GM03348 (cell line): ENCODE results near the gene SPATA19.

ENCODE experiments used
- DNase-seq: peaks from one replicate; pipeline ENCODE4 v3.0.0; 2012; ENCODE audit warnings: low spot score

SPATA19 gene

GRCh38 chr11:133835593-133836548, 9.4 kb downstream of the SPATA19 start:
- DNase-seq = no peak

- peak; percentile 36 for DNase-seq
These were observed 10.4 kb downstream of the SPATA19 start for GRCh38 chr11:133834682-133835592.

- no peak for DNase-seq
These were observed 11.2 kb downstream of the SPATA19 start for GRCh38 chr11:133833898-133834681.

- DNase-seq = peak; percentile 34
These were observed 12.1 kb downstream of the SPATA19 start for GRCh38 chr11:133832991-133833897.

GRCh38 chr11:133832096-133832990, 13.0 kb downstream of the SPATA19 start:
- DNase-seq = no peak

GRCh38 chr11:133830931-133831907, 14.1 kb downstream of the SPATA19 start:
- no peak for DNase-seq

GRCh38 chr11:133829566-133829965, 15.7 kb downstream of the SPATA19 start:
- no peak for DNase-seq

- no peak for DNase-seq
These were observed 16.4 kb downstream of the SPATA19 start for GRCh38 chr11:133828871-133829270.

- DNase-seq = no peak
These were observed 17.8 kb downstream of the SPATA19 start for GRCh38 chr11:133827556-133827955.

GRCh38 chr11:133826866-133827265, 18.4 kb downstream of the SPATA19 start:
- no peak for DNase-seq

- DNase-seq = no peak
These were observed 19.6 kb downstream of the SPATA19 start for GRCh38 chr11:133825666-133826065.

GRCh38 chr11:133825156-133825555, 20.2 kb downstream of the SPATA19 start:
- DNase-seq = no peak

- no peak for DNase-seq
These were observed 20.7 kb downstream of the SPATA19 start for GRCh38 chr11:133824593-133824992.

- DNase-seq = no peak
These were observed 21.7 kb downstream of the SPATA19 start for GRCh38 chr11:133823614-133824013.

- no peak for DNase-seq
These were observed 22.1 kb downstream of the SPATA19 start for GRCh38 chr11:133823211-133823610.

GRCh38 chr11:133821776-133822175, 23.5 kb downstream of the SPATA19 start:
- no peak for DNase-seq

GRCh38 chr11:133819746-133820315, 25.5 kb downstream of the SPATA19 start:
- no peak for DNase-seq

GRCh38 chr11:133819114-133819513, 26.2 kb downstream of the SPATA19 start:
- no peak for DNase-seq
